Naive B cell (primary cell): ENCODE data around the gene CDA. TPM values are rescaled to one million over a fixed set of nuclear protein-coding genes. Genes with fewer than 3 reads are reported as not detected.
A peak's percentile ranks its signal among the peaks of the same experiment; 100 is the strongest.
"Not testable (repeated sequence)": the region's sequence is repeated elsewhere in the genome, so short reads cannot be mapped to it uniquely, and the experiment has no call there.

Source experiments
- ATAC-seq, 2 donors: fragments of 150-1000 bp; cut with Tn5 transposase; 2 replicates each; pipeline ENCODE4 v1.10.0; 2021; ENCODE audit warnings: low read depth in 2 of 2, mild to moderate bottlenecking in 2 of 2, moderate library complexity in 2 of 2
- DNase-seq: peaks from one replicate; pipeline ENCODE4 v3.0.0; 2022
- H3K27ac Mint-ChIP-seq, 6 donors: one replicate each; pipeline ENCODE4 v1.8.0; 2020 to 2022; ENCODE audit warnings: mild to moderate bottlenecking in 6 of 6, mixed read lengths in 6 of 6, moderate library complexity in 5 of 6, inconsistent platforms in 2 of 6
- H3K27me3 Mint-ChIP-seq, 3 donors: one replicate each; pipeline ENCODE4 v1.8.0; 2021 to 2022; ENCODE audit warnings: mixed read lengths in 3 of 3, mild to moderate bottlenecking in 1 of 3
- H3K36me3 Mint-ChIP-seq, 2 donors: one replicate each; pipeline ENCODE4 v1.8.0; 2020 to 2022; ENCODE audit warnings: mixed read lengths in 2 of 2, inconsistent platforms in 1 of 2, mild to moderate bottlenecking in 1 of 2
- H3K4me1 Mint-ChIP-seq, 3 donors: one replicate each; pipeline ENCODE4 v1.8.0; 2020 to 2022; ENCODE audit warnings: mixed read lengths in 3 of 3, inconsistent platforms in 1 of 3, mild to moderate bottlenecking in 1 of 3, moderate library complexity in 1 of 3
- H3K4me3 Mint-ChIP-seq, 8 donors: one replicate each; pipeline ENCODE4 v1.8.0; 2020 to 2022; ENCODE audit warnings: mild to moderate bottlenecking in 8 of 8, mixed read lengths in 8 of 8, moderate library complexity in 8 of 8, inconsistent platforms in 2 of 8
- H3K9me3 Mint-ChIP-seq, 7 donors: one replicate each; pipeline ENCODE4 v1.8.0; 2020 to 2022; ENCODE audit warnings: mixed read lengths in 7 of 7, mild to moderate bottlenecking in 5 of 7, inconsistent platforms in 2 of 7, moderate library complexity in 1 of 7
- polyA plus RNA-seq, 6 donors: library from polyadenylated mRNA; unstranded; fragments of 300-500 nt; fragmentation: Illumina TruSeq; gene quantifications; one replicate each; pipeline ENCODE4 v1.2.3, GENCODE V29; 2021; ENCODE audit warnings: low read depth in 6 of 6

CDA gene
- polyA plus RNA-seq, 6 donors from 2014 or later = 0.30 to 3.2 (median 0.59) TPM; not detected in 2

DNA sequence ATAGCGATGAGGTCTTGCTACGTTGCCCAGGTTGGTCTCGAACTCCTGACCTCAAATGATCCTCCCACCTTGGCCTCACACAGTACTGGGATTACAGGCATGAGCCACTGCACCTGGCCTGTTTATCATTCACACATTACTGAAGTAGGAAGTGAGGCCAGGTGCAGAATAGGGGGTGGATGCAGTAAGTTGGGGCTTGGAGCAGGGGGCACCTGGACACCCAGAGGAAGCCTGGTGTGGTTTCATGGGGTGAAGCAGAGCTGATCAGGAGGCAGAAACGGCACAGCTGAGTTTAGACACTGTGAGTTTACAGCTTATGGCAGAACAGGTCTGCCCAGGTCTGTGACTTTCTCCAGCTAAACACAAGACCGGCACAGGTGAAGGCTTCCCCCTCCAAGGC lies 4.9 kb downstream of the CDA start:
- Mint-ChIP-seq H3K36me3 (no peaks in the 10 kb centered on the region), H3K27me3 (peaks cover 30 to 73% (median 64%) of the 10 kb centered on the region in 3 donors), H3K9me3 (peaks cover 0 to 2% (median under 1%) of the 10 kb centered on the region in 7 donors), H3K4me1 (peaks cover 4 to 9% (median 7%) of the 10 kb centered on the region in 3 donors), H3K4me3 (no peak overlapping the region), H3K27ac (peak overlapping the region in 1 of 6 donors; percentile 47)
- ATAC-seq (no peak), DNase-seq (no peak)

DNA sequence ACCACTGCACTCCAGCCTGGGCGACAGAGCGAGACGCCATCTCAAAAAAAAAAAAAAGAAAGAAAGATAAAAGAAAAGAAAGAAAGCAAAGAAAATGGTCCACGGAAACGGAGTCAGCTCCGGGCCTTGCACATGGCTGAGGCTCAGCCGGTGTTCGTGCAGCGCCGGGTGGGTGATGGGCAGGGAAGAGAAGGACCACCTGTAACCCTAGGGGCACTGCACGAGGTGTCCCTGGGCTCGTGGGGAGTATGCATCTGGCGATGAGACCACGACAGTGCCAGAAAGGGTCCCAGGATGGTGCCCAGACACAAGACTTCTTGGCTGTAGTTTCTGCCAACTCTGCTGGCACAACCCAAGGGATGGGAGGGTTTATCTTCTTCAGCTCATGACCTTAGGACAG lies 5.8 kb downstream of the CDA start:
- ATAC-seq = no peak
- H3K4me3 Mint-ChIP-seq = no peak overlapping the region
- H3K4me1 Mint-ChIP-seq = peaks cover 0 to 4% (median under 1%) of the 10 kb centered on the region in 3 donors

DNA sequence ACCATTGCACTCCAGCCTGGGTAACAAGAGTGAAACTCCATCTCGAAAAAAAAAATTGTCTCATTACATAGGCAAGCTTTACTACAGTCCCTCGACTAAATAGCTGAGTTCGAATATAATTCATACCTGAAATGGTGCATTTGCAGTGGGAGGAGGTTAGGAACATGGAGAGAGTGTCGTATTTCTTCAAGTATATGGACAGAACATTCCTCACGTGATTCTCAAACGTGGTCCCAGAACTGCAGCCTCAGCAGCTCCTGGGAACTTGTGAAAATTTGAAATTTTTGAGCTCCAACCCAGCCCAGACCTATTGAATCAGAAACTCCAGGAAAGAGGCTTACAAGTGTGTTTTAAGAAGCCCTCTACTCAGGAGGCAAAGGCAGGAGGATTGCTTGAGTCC lies 7.2 kb downstream of the CDA start:
- H3K36me3 Mint-ChIP-seq = no peaks in the 10 kb centered on the region
- H3K27me3 Mint-ChIP-seq = peaks cover 18 to 55% (median 53%) of the 10 kb centered on the region in 3 donors
- ATAC-seq (no peak), DNase-seq (no peak)
- no peak overlapping the region for H3K27ac Mint-ChIP-seq
- H3K9me3 Mint-ChIP-seq = peaks cover 0 to 5% (median 0%) of the 10 kb centered on the region in 7 donors
- H3K4me3 Mint-ChIP-seq = no peak overlapping the region
- H3K4me1 Mint-ChIP-seq = no peaks in the 10 kb centered on the region

More for the DNA sequence above, 5.8 kb downstream of the CDA start:
- Mint-ChIP-seq H3K27me3 (peaks cover 28 to 68% (median 59%) of the 10 kb centered on the region in 3 donors), H3K36me3 (no peaks in the 10 kb centered on the region), H3K27ac (no peak overlapping the region), H3K9me3 (peaks cover 0 to 5% (median 0%) of the 10 kb centered on the region in 7 donors)
- DNase-seq = no peak

DNA sequence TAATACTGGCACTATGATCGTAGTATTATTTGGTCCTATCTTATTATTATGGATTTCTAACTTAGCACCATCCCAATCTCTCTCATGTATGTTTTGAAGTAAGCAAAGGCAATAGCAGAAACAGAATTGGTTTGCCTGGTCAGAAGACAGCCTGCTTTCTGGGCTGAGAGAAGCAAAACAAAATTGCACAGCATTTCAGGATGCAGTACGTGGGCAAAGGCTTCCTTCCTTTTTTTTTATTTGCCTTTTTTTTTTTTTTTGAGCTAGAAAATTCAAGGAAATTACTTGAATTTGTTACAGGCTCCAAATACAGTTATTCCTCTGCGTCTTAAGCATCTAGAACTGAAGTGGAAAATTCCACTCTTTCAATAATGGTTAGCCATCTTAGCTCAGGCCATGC lies 8.8 kb downstream of the CDA start:
- Mint-ChIP-seq H3K36me3 (no peaks in the 10 kb centered on the region), H3K9me3 (peaks cover 0 to 5% (median 0%) of the 10 kb centered on the region in 7 donors), H3K4me1 (no peaks in the 10 kb centered on the region), H3K4me3 (no peak overlapping the region), H3K27me3 (peaks cover 9 to 39% (median 39%) of the 10 kb centered on the region in 3 donors), H3K27ac (no peak overlapping the region)
- ATAC-seq (no peak), DNase-seq (no peak)

DNA sequence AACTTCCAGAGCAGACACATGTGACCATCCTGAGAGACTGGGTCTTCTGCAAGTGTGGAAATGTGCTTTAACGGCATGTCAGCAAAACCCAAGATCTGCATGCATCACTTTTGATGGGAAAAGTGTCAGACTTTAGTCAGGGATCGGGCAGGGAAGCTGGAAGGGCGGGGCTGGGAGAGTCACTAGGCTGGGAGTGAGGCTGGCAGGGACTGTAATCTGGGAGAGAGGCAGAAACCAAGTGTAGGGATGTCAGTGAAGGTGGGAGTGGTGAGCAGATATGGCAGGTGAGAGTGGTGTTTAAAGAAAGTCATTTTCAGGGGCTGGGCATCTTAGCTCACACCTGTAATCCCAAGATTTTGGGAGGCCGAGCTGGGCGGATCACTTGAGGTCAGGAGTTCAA lies 11.3 kb downstream of the CDA start:
- peaks cover 9 to 25% (median 22%) of the 10 kb centered on the region in 3 donors for H3K27me3 Mint-ChIP-seq
- ATAC-seq (no peak), DNase-seq (no peak)
- no peak overlapping the region for H3K4me3 Mint-ChIP-seq
- H3K4me1 Mint-ChIP-seq = no peaks in the 10 kb centered on the region
- H3K9me3 Mint-ChIP-seq = peaks cover 0 to 6% (median 0%) of the 10 kb centered on the region in 7 donors
- H3K27ac Mint-ChIP-seq = peak overlapping the region in 2 of 6 donors; percentile 61 to 69
- H3K36me3 Mint-ChIP-seq = no peaks in the 10 kb centered on the region

DNA sequence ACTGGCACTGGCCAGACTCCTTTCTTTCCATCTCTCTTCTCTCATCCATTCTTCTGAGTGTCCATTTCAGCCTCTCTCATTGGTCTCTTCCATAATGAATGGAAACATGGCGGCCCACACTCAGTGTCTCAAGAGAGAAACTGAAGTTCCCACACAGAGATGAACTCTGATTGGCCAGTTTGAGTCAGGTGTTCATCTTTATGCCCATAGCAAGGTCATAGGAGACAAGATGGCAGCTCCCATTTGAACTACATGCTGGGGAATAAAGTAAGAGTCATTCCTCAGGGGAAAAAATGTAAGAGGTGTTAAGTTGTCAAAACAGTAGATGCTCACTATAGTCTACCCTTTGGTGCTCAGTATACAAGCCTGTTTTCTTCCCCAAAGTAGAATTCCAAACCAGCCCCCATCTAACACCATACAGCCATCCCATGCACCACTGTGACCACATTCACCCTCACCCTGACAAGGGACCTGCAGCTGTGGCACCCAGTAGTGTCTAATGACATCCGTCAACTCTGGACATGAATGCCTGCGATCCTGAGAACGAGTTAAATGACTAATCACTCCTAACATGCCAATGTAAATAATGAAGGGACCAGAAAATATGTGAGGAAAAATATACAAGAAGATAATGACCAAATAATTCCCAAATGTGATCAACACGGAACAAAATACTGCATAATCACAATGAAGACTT lies 12.4 kb downstream of the CDA start:
- H3K27ac Mint-ChIP-seq = no peak overlapping the region
- H3K36me3 Mint-ChIP-seq = no peaks in the 10 kb centered on the region
- DNase-seq (no peak), ATAC-seq (no peak)
- H3K4me1 Mint-ChIP-seq = no peaks in the 10 kb centered on the region
- H3K9me3 Mint-ChIP-seq = peaks cover 0 to 6% (median 0%) of the 10 kb centered on the region in 7 donors
- no peak overlapping the region for H3K4me3 Mint-ChIP-seq
- H3K27me3 Mint-ChIP-seq = peaks cover 5 to 21% (median 19%) of the 10 kb centered on the region in 3 donors

DNA sequence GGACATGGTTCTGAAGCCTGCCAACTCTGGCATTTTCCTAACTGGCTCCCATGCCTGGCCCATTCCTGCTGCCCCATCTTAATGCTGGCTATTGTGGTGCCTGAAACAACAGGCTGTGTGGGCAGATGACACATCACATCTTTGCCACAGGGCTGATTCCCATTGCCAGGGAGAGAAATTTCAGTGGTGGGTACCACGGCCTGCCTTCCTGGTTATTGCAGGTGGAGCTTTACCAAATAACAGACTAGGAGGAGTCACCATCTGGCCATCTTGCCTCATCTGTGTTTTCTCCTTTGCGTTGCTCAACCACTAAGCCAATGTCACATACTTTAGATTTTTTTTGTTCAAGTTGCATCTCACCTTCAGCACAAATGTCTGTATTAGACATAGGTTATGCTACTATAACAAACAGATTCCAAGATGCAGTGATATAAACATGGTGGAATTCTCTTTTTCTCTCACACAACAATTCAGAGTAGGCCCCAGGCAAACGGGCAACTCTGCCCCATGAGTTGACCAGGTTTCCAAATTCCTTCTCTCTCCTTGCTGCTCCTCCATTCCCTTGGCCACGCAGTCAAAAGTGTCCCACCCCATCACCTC lies 14.1 kb downstream of the CDA start:
- H3K36me3 Mint-ChIP-seq = no peaks in the 10 kb centered on the region
- no peak overlapping the region for H3K4me3 Mint-ChIP-seq
- ATAC-seq (no peak), DNase-seq (no peak)
- H3K27me3 Mint-ChIP-seq = peaks cover 5 to 28% (median 25%) of the 10 kb centered on the region in 3 donors
- H3K9me3 Mint-ChIP-seq = peaks cover 0 to 6% (median 0%) of the 10 kb centered on the region in 7 donors
- peak overlapping the region in 1 of 6 donors; percentile 40 for H3K27ac Mint-ChIP-seq
- H3K4me1 Mint-ChIP-seq = no peaks in the 10 kb centered on the region

DNA sequence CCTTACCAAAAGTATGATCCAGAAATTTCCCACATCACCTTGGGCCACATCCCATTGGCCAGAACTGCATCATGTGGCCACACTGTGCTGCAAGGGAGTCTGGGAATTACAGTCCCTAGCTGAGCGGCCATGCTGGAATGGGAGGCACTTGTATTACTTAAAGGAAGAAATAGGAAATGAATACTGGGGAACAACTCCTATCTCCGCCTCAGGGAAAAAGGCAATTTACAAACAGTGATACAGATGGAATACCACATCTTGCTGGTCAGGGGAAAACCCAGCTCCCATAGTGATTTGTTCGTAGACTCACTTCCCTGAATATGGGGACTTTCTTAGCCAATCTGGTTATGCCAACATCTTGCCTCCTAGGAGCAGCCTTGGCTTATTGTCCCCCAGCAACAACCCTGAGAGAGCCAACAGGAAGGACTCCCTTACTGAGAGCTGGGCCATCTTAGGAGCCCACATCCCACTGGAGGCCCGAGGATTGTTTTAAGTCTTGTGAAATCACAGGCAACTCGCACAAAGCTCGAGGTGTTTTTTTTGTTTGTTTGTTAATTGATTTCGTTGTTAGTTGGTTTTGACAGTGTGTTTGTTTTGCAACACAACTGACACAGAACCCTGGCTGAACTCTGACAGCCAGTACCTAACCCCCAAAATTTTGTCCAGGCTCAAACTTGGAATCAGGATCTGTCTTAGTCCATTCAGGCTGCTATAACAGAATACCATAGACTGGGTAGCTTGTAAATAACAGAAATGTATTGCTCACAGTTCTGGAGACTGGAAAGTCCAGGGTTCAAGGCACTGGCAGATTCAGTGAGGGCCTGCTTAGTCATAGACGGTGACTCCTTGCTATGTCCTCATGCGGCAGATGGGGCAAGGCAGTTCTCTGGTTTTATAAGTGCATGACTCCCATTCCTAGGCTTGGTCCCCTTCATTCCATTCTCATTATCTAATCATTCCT lies 14.9 kb downstream of the CDA start:
- peaks cover 3 to 26% (median 22%) of the 10 kb centered on the region in 3 donors for H3K27me3 Mint-ChIP-seq
- peaks cover 0 to 4% (median 0%) of the 10 kb centered on the region in 7 donors for H3K9me3 Mint-ChIP-seq
- no peaks in the 10 kb centered on the region for H3K4me1 Mint-ChIP-seq
- ATAC-seq (no peak), DNase-seq (no peak)
- no peaks in the 10 kb centered on the region for H3K36me3 Mint-ChIP-seq
- no peak overlapping the region for H3K27ac Mint-ChIP-seq
- no peak overlapping the region for H3K4me3 Mint-ChIP-seq

DNA sequence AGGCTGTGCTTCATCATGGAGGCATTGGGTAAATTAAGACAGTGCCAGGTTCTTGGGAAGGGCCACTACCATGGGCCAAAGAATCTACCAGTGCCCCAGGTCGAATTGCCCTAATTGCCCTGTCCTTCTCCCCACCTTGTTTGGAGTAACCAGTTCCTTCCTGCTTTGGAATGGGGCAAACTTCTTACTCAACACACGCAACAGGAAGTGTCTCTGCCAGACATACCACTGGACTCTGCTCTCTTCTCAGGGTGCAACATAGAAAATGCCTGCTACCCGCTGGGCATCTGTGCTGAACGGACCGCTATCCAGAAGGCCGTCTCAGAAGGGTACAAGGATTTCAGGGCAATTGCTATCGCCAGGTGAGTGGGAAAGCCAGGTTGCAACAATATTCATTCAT lies 15.8 kb downstream of the CDA start:
- Mint-ChIP-seq H3K27ac (no peak overlapping the region), H3K36me3 (no peaks in the 10 kb centered on the region), H3K4me1 (no peaks in the 10 kb centered on the region), H3K9me3 (peaks cover 0 to 4% (median 0%) of the 10 kb centered on the region in 7 donors), H3K27me3 (peaks cover 0 to 22% (median 17%) of the 10 kb centered on the region in 3 donors), H3K4me3 (no peak overlapping the region)
- ATAC-seq (no peak), DNase-seq (no peak)

DNA sequence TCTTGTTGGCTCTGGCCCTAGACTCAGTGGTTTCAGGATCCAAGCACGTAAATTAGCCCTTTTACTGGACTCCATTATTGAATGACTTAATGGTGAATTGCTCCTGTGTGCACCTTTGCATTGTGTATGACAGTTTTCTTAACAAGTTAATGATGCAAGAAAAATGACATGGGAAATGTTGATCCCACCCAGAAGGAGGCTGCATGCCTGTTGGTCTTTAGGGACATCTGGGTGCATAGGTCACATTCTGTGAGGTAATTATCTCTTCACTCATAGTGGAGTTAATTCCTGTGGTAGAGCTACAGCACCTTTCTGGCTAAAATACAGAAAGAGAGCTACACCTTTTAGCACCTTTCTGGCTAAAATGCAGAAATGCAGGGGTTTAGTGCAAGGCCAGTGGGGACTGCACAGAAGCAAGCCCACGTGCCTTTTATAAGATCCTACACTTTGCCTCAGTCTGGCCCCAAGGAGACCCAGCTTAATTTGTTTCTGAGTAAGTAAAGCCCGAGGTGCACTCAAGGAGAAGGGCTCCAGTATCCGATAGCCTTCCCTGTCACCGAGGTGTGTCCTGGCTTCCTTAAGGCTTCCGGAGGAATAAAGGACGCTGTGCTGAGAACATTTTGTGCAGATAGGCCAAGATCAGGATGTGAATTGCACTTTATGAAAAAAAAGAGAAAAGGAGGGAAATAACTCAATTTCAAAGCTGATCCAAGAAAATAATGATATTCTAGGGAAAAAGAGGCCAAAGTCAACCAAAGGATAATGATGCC lies 18.1 kb downstream of the CDA start:
- not testable (repeated sequence) for DNase-seq, ATAC-seq, H3K4me1 Mint-ChIP-seq, H3K27ac Mint-ChIP-seq, H3K4me3 Mint-ChIP-seq, H3K36me3 Mint-ChIP-seq, H3K9me3 Mint-ChIP-seq
- peaks cover 0 to 17% (median 17%) of the 10 kb centered on the region in 3 donors for H3K27me3 Mint-ChIP-seq

DNA sequence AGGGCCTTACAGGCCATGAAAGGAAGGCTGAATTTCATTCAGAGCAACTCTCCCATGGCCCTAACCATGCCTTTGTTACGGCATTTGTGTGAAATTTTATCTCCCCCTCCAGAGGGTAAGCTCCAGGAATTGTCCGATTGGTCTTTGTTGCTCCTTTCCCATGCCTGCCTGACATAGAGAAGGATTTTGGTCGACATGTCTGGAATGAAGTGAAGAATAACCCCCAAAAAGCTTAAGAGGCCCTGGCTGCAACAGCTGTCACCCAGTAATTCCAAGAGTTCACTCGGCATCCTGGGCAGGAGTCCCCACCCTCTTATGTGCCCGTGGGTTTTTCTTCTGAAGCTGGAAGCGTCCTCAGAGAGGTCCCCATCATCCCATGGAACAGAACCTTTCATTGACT lies 20.6 kb downstream of the CDA start:
- H3K4me1 Mint-ChIP-seq = no peaks in the 10 kb centered on the region
- peaks cover 0 to 22% (median 17%) of the 10 kb centered on the region in 3 donors for H3K27me3 Mint-ChIP-seq
- no peak for DNase-seq
- H3K9me3 Mint-ChIP-seq = no peaks in the 10 kb centered on the region
- H3K27ac Mint-ChIP-seq = no peak overlapping the region
- no peak for ATAC-seq
- no peaks in the 10 kb centered on the region for H3K36me3 Mint-ChIP-seq
- no peak overlapping the region for H3K4me3 Mint-ChIP-seq

DNA sequence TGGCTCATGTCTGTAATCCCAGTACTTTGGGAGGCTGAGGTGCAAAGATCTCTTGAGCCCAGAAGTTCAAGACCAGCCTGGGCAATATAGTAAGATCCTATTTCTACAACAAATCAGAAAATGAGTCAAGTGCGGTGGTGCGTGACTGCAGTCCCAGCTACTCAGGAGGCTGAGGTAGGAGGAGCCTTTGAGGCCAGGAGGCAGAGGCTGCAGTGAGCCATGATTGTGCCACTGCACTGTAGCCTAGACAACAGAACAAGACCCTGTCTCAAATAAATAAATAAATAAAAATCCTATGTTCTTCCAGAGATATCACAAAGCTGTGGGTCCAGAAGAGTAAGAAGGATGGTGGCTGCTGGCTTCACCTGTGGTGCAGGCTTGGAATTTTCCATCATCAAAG lies 22.1 kb downstream of the CDA start:
- Mint-ChIP-seq H3K4me1 (no peaks in the 10 kb centered on the region), H3K9me3 (no peaks in the 10 kb centered on the region), H3K4me3 (no peak overlapping the region), H3K36me3 (no peaks in the 10 kb centered on the region), H3K27me3 (peaks cover 0 to 28% (median 14%) of the 10 kb centered on the region in 3 donors), H3K27ac (no peak overlapping the region)
- no peak for DNase-seq
- ATAC-seq = no peak

DNA sequence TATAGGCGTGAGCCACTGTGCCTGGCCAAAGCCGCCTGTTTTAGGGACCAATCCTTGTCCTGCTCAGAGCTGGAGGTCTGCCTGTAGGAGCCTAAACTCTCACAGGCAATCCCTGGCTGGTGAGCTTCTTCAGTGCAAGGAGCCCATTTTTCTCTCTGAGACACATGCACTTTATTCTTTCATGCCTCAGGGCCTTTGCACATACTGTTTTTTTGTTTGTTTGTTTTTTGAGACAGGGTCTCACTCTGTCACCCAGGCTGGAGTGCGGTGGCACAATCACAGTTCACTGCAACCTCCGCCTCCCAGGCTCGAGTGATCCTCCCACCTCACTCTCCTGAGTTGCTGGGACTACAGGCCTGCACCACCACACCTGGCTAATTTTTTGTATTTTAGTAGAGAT lies 22.8 kb downstream of the CDA start:
- ATAC-seq (no peak), DNase-seq (no peak)
- H3K27ac Mint-ChIP-seq = no peak overlapping the region
- no peaks in the 10 kb centered on the region for H3K4me1 Mint-ChIP-seq
- H3K27me3 Mint-ChIP-seq = peaks cover 0 to 33% (median 8%) of the 10 kb centered on the region in 3 donors
- H3K4me3 Mint-ChIP-seq = no peak overlapping the region
- H3K36me3 Mint-ChIP-seq = no peaks in the 10 kb centered on the region
- H3K9me3 Mint-ChIP-seq = no peaks in the 10 kb centered on the region
